CD4-positive, alpha-beta T cell treated with Interleukin-15 for 1 hour (primary cell): ENCODE data around the gene NCEH1.
"Not testable (repeated sequence)": the region's sequence is repeated elsewhere in the genome, so short reads cannot be mapped to it uniquely, and the experiment has no call there.

Experiments
- DNase-seq: peaks from one replicate; pipeline ENCODE4 v3.0.0-alpha.2; 2020

The NCEH1 gene

GRCh38 chr3:172710664-172711453, at the start of gene NCEH1:
Gene NCEH1 (minus strand): TSS chr3:172711067. CDS start chr3:172710984, 83 bp downstream.
- peak; percentile 86 for DNase-seq

GRCh38 chr3:172760416-172760815, 49.5 kb upstream of the NCEH1 start:
- DNase-seq: not testable (repeated sequence)

GRCh38 chr3:172753125-172753524, 42.3 kb upstream of the NCEH1 start:
- DNase-seq: no peak

- no peak for DNase-seq
Observed at GRCh38 chr3:172752651-172753050, 41.8 kb upstream of the NCEH1 start.

- no peak for DNase-seq
Observed at GRCh38 chr3:172751175-172751704, 40.4 kb upstream of the NCEH1 start.

- DNase-seq: peak; percentile 98
Observed at GRCh38 chr3:172750368-172751174, 39.7 kb upstream of the NCEH1 start, which contains the start of gene ECT2. Gene ECT2 (plus strand): TSS chr3:172750726. CDS start chr3:172754531, 3,805 bp downstream.

GRCh38 chr3:172750069-172750367, 39.2 kb upstream of the NCEH1 start:
- no peak for DNase-seq

GRCh38 chr3:172749230-172749965, 38.5 kb upstream of the NCEH1 start:
- DNase-seq: no peak

GRCh38 chr3:172746475-172746874, 35.6 kb upstream of the NCEH1 start:
- no peak for DNase-seq

GRCh38 chr3:172739462-172739861, 28.6 kb upstream of the NCEH1 start:
- no peak for DNase-seq

GRCh38 chr3:172735014-172735413, 24.1 kb upstream of the NCEH1 start:
- no peak for DNase-seq

GRCh38 chr3:172726380-172726779, 15.5 kb upstream of the NCEH1 start:
- no peak for DNase-seq

GRCh38 chr3:172722536-172723040, 11.7 kb upstream of the NCEH1 start:
- DNase-seq: not testable (repeated sequence)

GRCh38 chr3:172717493-172718088, 6.7 kb upstream of the NCEH1 start:
- DNase-seq: no peak

GRCh38 chr3:172716476-172716875, 5.6 kb upstream of the NCEH1 start:
- DNase-seq: peak; percentile 37

GRCh38 chr3:172713316-172713715, 2.4 kb upstream of the NCEH1 start:
- no peak for DNase-seq

GRCh38 chr3:172711454-172711795, 558 bp upstream of the NCEH1 start:
- DNase-seq: no peak

- no peak for DNase-seq
Observed at GRCh38 chr3:172709774-172710663, 848 bp downstream of the NCEH1 start.

- DNase-seq: no peak
Observed at GRCh38 chr3:172708921-172709773, 1.7 kb downstream of the NCEH1 start.

- no peak for DNase-seq
Observed at GRCh38 chr3:172707967-172708366, 2.9 kb downstream of the NCEH1 start.

GRCh38 chr3:172707030-172707429, 3.8 kb downstream of the NCEH1 start:
- no peak for DNase-seq
